BLaER1 treated with 17β-estradiol and CSF1 and Interleukin-3, amounts not matched to agents 10 nM and 100 nM (cell line): ENCODE data around the gene CDK6.
A peak's percentile ranks its signal among the peaks of the same experiment; 100 is the strongest.

Experiments
- H3K27ac ChIP-seq, 11 experiments: shearing (Covaris generic); formaldehyde crosslinking; 2 replicates each; pipeline ENCODE4 v1.8.1; 2022
- H3K27me3 ChIP-seq, 11 experiments: shearing (Covaris generic); formaldehyde crosslinking; 2 replicates each; pipeline ENCODE4 v1.8.1; 2022
- H3K36me3 ChIP-seq, 11 experiments: shearing (Covaris generic); formaldehyde crosslinking; 2 replicates each; pipeline ENCODE4 v1.8.1; 2022
- H3K4me1 ChIP-seq, 10 experiments: shearing (Covaris generic); formaldehyde crosslinking; 2 replicates each; pipeline ENCODE4 v1.8.1; 2022
- H3K4me2 ChIP-seq, 11 experiments: shearing (Covaris generic); formaldehyde crosslinking; 2 replicates each; pipeline ENCODE4 v1.8.1; 2022
- H3K4me3 ChIP-seq, 10 experiments: shearing (Covaris generic); formaldehyde crosslinking; 2 replicates each; pipeline ENCODE4 v1.8.1; 2022
- H3K9ac ChIP-seq, 11 experiments: shearing (Covaris generic); formaldehyde crosslinking; 2 replicates each; pipeline ENCODE4 v1.8.1; 2022
- H3K9me3 ChIP-seq, 11 experiments: shearing (Covaris generic); formaldehyde crosslinking; replicated peaks in 1 of 11; 2 replicates each; pipeline ENCODE4 v1.8.1; 2022
- H4K20me1 ChIP-seq, 11 experiments: shearing (Covaris generic); formaldehyde crosslinking; 2 replicates each; pipeline ENCODE4 v1.8.1; 2022
- Cebpa-rat ChIP-seq, 11 experiments: shearing (Covaris generic); IDR thresholded peaks; 2 replicates each; pipeline ENCODE4 v1.8.1; 2022

CDK6 gene

GRCh38 chr7:92731335-92732063 lies 104.9 kb downstream of the CDK6 start:
- no peak overlapping the region; a peak in 1 of 20 replicates for H3K4me3 ChIP-seq
- peak in 2 of 11 experiments; percentile 55 to 71; a peak in 3 of 22 replicates for TF ChIP-seq Cebpa-rat (IDR thresholded peaks at IDR 0.05)
- H3K9me3 ChIP-seq = peaks cover 0 to 4% (median 0%) of the 10 kb centered on the region in 11 experiments; a peak in 1 of 22 replicates
- H3K4me1 ChIP-seq = peaks cover 23 to 43% (median 27%) of the 10 kb centered on the region in 10 experiments
- H4K20me1 ChIP-seq = no peaks in the 10 kb centered on the region
- H3K27me3 ChIP-seq = no peaks in the 10 kb centered on the region
- 0 out of 22 replicates have a peak, but pooled peaks cover 0 to 5% (median 0%) of the 10 kb centered on the region in 11 experiments for H3K36me3 ChIP-seq
- H3K4me2 ChIP-seq = peak overlapping the region; percentile 54 to 89 (median 74)
- peak overlapping the region in 9 of 11 experiments; percentile 27 to 75 (median 63); a peak in 13 of 22 replicates for H3K9ac ChIP-seq
- H3K27ac ChIP-seq = peak overlapping the region; percentile 70 to 94 (median 75)

GRCh38 chr7:92730808-92731207 lies 105.6 kb downstream of the CDK6 start:
- peak overlapping the region; percentile 69 to 94 (median 75); a peak in 19 of 22 replicates for H3K27ac ChIP-seq
- H4K20me1 ChIP-seq = no peaks in the 10 kb centered on the region
- H3K9ac ChIP-seq = peak overlapping the region in 7 of 11 experiments; percentile 29 to 75 (median 63); a peak in 10 of 22 replicates
- H3K36me3 ChIP-seq = peaks cover 0 to 7% (median 0%) of the 10 kb centered on the region in 11 experiments; a peak in 1 of 22 replicates
- no peaks in the 10 kb centered on the region for H3K27me3 ChIP-seq
- no peak for TF ChIP-seq Cebpa-rat (IDR thresholded peaks at IDR 0.05)
- H3K4me1 ChIP-seq = peaks cover 23 to 45% (median 27%) of the 10 kb centered on the region in 10 experiments
- peak overlapping the region in 9 of 11 experiments; percentile 16 to 89 (median 75); a peak in 15 of 22 replicates for H3K4me2 ChIP-seq
- no peaks in the 10 kb centered on the region for H3K9me3 ChIP-seq
- H3K4me3 ChIP-seq = no peak overlapping the region

- no peak for TF ChIP-seq Cebpa-rat (IDR thresholded peaks at IDR 0.05)
Measured at GRCh38 chr7:92729751-92730150, 106.6 kb downstream of the CDK6 start.

GRCh38 chr7:92729172-92729571 lies 107.2 kb downstream of the CDK6 start:
- no peaks in the 10 kb centered on the region for H3K9me3 ChIP-seq
- H3K27me3 ChIP-seq = no peaks in the 10 kb centered on the region
- H3K9ac ChIP-seq = no peak overlapping the region
- no peaks in the 10 kb centered on the region for H4K20me1 ChIP-seq
- no peak overlapping the region for H3K4me2 ChIP-seq
- peaks cover 26 to 61% (median 31%) of the 10 kb centered on the region in 10 experiments for H3K4me1 ChIP-seq
- no peak for TF ChIP-seq Cebpa-rat (IDR thresholded peaks at IDR 0.05)
- no peak overlapping the region for H3K4me3 ChIP-seq
- H3K36me3 ChIP-seq = peaks cover 0 to 18% (median 8%) of the 10 kb centered on the region in 11 experiments; a peak in 13 of 22 replicates
- no peak overlapping the region for H3K27ac ChIP-seq

More at GRCh38 chr7:92729751-92730150, 106.6 kb downstream of the CDK6 start:
- Histone ChIP-seq H3K36me3 (peaks cover 0 to 17% (median 8%) of the 10 kb centered on the region in 11 experiments; a peak in 13 of 22 replicates), H3K4me3 (no peak overlapping the region), H3K27ac (peak overlapping the region in 2 of 11 experiments; percentile 92 to 94; a peak in 2 of 22 replicates), H3K4me2 (no peak overlapping the region), H3K4me1 (peaks cover 23 to 55% (median 27%) of the 10 kb centered on the region in 10 experiments), H3K9ac (no peak overlapping the region), H3K9me3 (no peaks in the 10 kb centered on the region), H3K27me3 (no peaks in the 10 kb centered on the region), H4K20me1 (no peaks in the 10 kb centered on the region)

- Histone ChIP-seq H3K9ac (no peak overlapping the region), H3K4me1 (peaks cover 35 to 65% (median 40%) of the 10 kb centered on the region in 10 experiments), H3K4me3 (no peak overlapping the region), H4K20me1 (no peaks in the 10 kb centered on the region), H3K27me3 (no peaks in the 10 kb centered on the region), H3K27ac (no peak overlapping the region), H3K9me3 (no peaks in the 10 kb centered on the region), H3K4me2 (no peak overlapping the region), H3K36me3 (peaks cover 0 to 21% (median 8%) of the 10 kb centered on the region in 11 experiments; a peak in 13 of 22 replicates)
- no peak for TF ChIP-seq Cebpa-rat (IDR thresholded peaks at IDR 0.05)
Measured at GRCh38 chr7:92727755-92728154, 108.6 kb downstream of the CDK6 start.

DNA sequence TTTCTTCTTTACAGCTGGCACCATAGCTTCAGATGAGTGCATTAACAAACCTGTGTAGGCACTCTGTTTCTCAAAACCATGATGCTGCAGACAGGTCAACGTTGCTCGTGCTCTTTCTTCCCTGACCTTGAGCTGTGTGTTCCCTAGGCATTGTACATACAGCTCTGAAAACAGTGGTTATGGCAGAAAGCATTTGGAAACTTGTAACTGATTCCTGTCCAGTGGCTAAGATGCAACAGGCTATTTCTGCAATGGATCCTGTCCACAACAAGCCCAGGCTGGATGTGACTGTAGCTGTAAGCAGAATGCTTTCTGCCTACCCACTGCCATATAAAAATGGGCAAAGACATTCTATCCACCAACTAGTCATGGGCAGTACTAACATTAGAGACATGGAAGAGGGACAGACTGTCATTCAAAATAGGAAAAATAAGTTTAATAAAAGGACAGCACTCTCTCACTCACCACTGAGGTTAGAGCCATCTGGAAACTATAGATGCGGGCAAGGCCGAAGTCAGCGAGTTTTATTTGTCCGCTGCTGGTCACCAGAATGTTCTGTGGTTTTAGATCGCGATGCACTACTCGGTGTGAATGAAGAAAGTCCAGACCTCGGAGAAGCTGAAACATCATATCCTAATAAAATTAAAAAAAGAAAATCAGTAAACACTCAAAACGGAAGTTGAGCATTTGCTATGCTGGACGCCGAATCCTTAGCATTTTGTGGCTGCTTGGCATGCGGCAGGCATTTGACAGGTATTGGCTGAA lies 111.0 kb downstream of the CDK6 start:
- Histone ChIP-seq H3K4me2 (peak overlapping the region in 4 of 11 experiments; percentile 11 to 74 (median 42); a peak in 4 of 22 replicates), H3K36me3 (peaks cover 0 to 38% (median 9%) of the 10 kb centered on the region in 11 experiments; a peak in 13 of 22 replicates), H3K4me3 (no peak overlapping the region), H3K9me3 (no peaks in the 10 kb centered on the region), H3K27me3 (no peaks in the 10 kb centered on the region), H3K9ac (no peak overlapping the region), H4K20me1 (no peaks in the 10 kb centered on the region), H3K27ac (no peak overlapping the region), H3K4me1 (peaks cover 18 to 51% (median 28%) of the 10 kb centered on the region in 10 experiments)
- no peak for TF ChIP-seq Cebpa-rat (IDR thresholded peaks at IDR 0.05)

DNA sequence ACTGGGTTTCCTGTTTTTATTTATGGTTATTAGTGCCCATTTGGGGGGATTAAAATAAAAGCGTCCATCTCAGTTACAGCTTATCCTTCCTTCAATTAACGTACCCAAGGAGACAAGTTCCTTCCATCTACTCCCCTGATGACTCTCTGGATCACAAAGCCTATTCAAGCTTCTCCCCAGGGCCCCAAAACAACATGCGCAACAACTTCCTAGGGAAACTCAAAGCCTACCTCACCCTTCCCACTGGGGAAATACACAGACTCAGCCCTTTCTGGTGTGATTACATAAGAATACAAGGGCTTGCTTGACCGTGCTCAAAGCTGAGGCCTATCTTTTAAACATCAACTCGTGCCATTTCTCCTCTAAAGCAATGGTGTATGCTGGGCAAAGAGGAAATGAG lies 112.4 kb downstream of the CDK6 start:
- H3K4me2 ChIP-seq = peak overlapping the region; percentile 48 to 74 (median 70)
- H3K36me3 ChIP-seq = peaks cover 0 to 41% (median 9%) of the 10 kb centered on the region in 11 experiments; a peak in 13 of 22 replicates
- peaks cover 20 to 45% (median 28%) of the 10 kb centered on the region in 10 experiments for H3K4me1 ChIP-seq
- H3K4me3 ChIP-seq = no peak overlapping the region
- no peaks in the 10 kb centered on the region for H3K27me3 ChIP-seq
- peak overlapping the region in 8 of 11 experiments; percentile 0 to 72 (median 42); a peak in 11 of 22 replicates for H3K27ac ChIP-seq
- peak overlapping the region in 2 of 11 experiments; percentile 10 to 11; a peak in 4 of 22 replicates for H3K9ac ChIP-seq
- TF ChIP-seq Cebpa-rat (IDR thresholded peaks at IDR 0.05) = peak in 3 of 11 experiments; percentile 12 to 42 (median 16); a peak in 1 of 22 replicates
- H3K9me3 ChIP-seq = no peaks in the 10 kb centered on the region
- H4K20me1 ChIP-seq = no peaks in the 10 kb centered on the region

DNA sequence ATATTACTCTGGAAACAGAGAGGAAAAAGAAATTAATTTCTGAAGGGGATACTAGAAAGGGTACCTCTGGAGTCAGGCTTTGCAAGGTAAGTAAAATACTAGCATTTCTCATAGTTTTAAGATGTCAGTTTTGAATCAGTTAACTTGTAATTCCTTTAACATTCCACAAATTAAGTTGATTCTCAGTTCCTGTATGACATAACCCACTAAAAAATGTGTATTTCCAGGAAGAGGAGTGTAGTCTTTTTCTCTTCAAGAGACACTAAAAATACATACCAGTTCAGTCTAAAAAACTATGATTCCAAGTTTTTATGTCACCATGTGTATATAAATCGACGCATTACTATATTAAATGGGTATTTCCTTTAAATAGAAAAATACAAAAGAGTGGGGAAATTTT lies 113.2 kb downstream of the CDK6 start:
- Histone ChIP-seq H3K4me2 (peak overlapping the region; percentile 16 to 74 (median 69); a peak in 18 of 22 replicates), H3K36me3 (peaks cover 0 to 47% (median 9%) of the 10 kb centered on the region in 11 experiments; a peak in 13 of 22 replicates), H3K9me3 (no peaks in the 10 kb centered on the region), H3K4me1 (peaks cover 27 to 53% (median 35%) of the 10 kb centered on the region in 10 experiments), H3K4me3 (no peak overlapping the region), H3K9ac (0 out of 22 replicates have a peak overlapping the region, but pooled peaks of 1 of the 11 experiments have one; percentile 11), H3K27me3 (no peaks in the 10 kb centered on the region), H3K27ac (peak overlapping the region in 4 of 11 experiments; percentile 38 to 72 (median 57); a peak in 7 of 22 replicates), H4K20me1 (no peaks in the 10 kb centered on the region)
- TF ChIP-seq Cebpa-rat (IDR thresholded peaks at IDR 0.05) = no peak
